ENCODE results near the gene UNKL. TPM values are rescaled to one million over a fixed set of nuclear protein-coding genes. Genes with fewer than 3 reads are reported as not detected.

UNKL gene
- total RNA-seq, 1 experiment from 2014 or later, result 112 TPM

- TF ChIP-seq CTCF (conservative IDR thresholded peaks at IDR 0.05), result no peak
- Histone ChIP-seq H3K4me3 (no peak overlapping the region), H3K9me3 (ENCODE audit: insufficient read depth, low read depth) (no peaks in the 10 kb centered on the region), H3K27ac (no peak overlapping the region), H4K20me1 (ENCODE audit: insufficient read depth) (peaks cover 19% of the 10 kb centered on the region), H3F3A (ENCODE audit: insufficient read depth, low read depth) (0 out of 2 replicates have a peak, but pooled peaks cover 7% of the 10 kb centered on the region), H3K79me2 (ENCODE audit: low read depth) (0 out of 2 replicates have a peak, but pooled peaks cover 4% of the 10 kb centered on the region), H3K4me1 (replicated peaks; ENCODE audit: insufficient read depth) (no peaks in the 10 kb centered on the region), H3K4me2 (no peak overlapping the region), H3K36me3 (ENCODE audit: low read depth) (peaks cover 13% of the 10 kb centered on the region), H2AFZ (no peak overlapping the region), H3K9me2 (ENCODE audit: insufficient read depth) (no peaks in the 10 kb centered on the region), H3K27me3 (ENCODE audit: insufficient read depth, low read depth) (no peaks in the 10 kb centered on the region)
- DNase-seq, result no peak
- BruUV-seq (replicated peaks), result no TSS peak
- intact Hi-C loops (cut with micrococcal nuclease; ENCODE audit: unreplicated experiment), result no loop called here
- ChIA-PET CTCF (no interaction called here), POLR2A (ENCODE audit: unreplicated experiment) (no interaction called here)
Measured at GRCh38 chr16:1322407-1322806, 92.1 kb downstream of the UNKL start.

- H3K27me3 ChIP-seq (ENCODE audit: insufficient read depth, low read depth), result no peaks in the 10 kb centered on the region
- peaks cover 35% of the 10 kb centered on the region for H4K20me1 ChIP-seq (ENCODE audit: insufficient read depth)
- intact Hi-C loops (cut with micrococcal nuclease; ENCODE audit: unreplicated experiment), result no loop called here
- ChIA-PET CTCF (interaction anchor here (0.6 kb wide), 1 partner anchor 171 kb away, joined by 5 read pairs; no protein-coding TSS in a partner anchor), POLR2A (ENCODE audit: unreplicated experiment) (no interaction called here)
- H2AFZ ChIP-seq, result no peak overlapping the region
- H3K36me3 ChIP-seq (ENCODE audit: low read depth), result peaks cover 26% of the 10 kb centered on the region
- no peak overlapping the region for H3K27ac ChIP-seq
- BruUV-seq (replicated peaks), result no TSS peak
- H3F3A ChIP-seq (ENCODE audit: insufficient read depth, low read depth), result 0 out of 2 replicates have a peak, but pooled peaks cover 4% of the 10 kb centered on the region
- no peaks in the 10 kb centered on the region for H3K9me3 ChIP-seq (ENCODE audit: insufficient read depth, low read depth)
- H3K79me2 ChIP-seq (ENCODE audit: low read depth), result peaks cover 13% of the 10 kb centered on the region
- H3K9me2 ChIP-seq (ENCODE audit: insufficient read depth), result no peaks in the 10 kb centered on the region
- no peak overlapping the region for H3K4me3 ChIP-seq
- TF ChIP-seq EZH2 (IDR thresholded peaks at IDR 0.05; ENCODE audit: low read depth), result no peak
- no peak for TF ChIP-seq CTCF (conservative IDR thresholded peaks at IDR 0.05)
- no peak overlapping the region for H3K4me2 ChIP-seq
- H3K4me1 ChIP-seq (replicated peaks; ENCODE audit: insufficient read depth), result no peaks in the 10 kb centered on the region
- no peak for DNase-seq
Measured at GRCh38 chr16:1320658-1321240, 93.8 kb downstream of the UNKL start.

GRCh38 chr16:1320097-1320496, 94.4 kb downstream of the UNKL start:
- Histone ChIP-seq H3K36me3 (ENCODE audit: low read depth) (peaks cover 32% of the 10 kb centered on the region), H4K20me1 (ENCODE audit: insufficient read depth) (peaks cover 42% of the 10 kb centered on the region), H3K9me3 (ENCODE audit: insufficient read depth, low read depth) (no peaks in the 10 kb centered on the region), H3K9me2 (ENCODE audit: insufficient read depth) (no peaks in the 10 kb centered on the region), H3K4me1 (replicated peaks; ENCODE audit: insufficient read depth) (no peaks in the 10 kb centered on the region), H3F3A (ENCODE audit: insufficient read depth, low read depth) (no peaks in the 10 kb centered on the region), H3K27me3 (ENCODE audit: insufficient read depth, low read depth) (no peaks in the 10 kb centered on the region), H3K4me2 (no peak overlapping the region), H2AFZ (no peak overlapping the region), H3K79me2 (ENCODE audit: low read depth) (peaks cover 20% of the 10 kb centered on the region), H3K27ac (no peak overlapping the region), H3K4me3 (no peak overlapping the region)
- no peak for TF ChIP-seq CTCF (conservative IDR thresholded peaks at IDR 0.05)
- TF ChIP-seq EZH2 (IDR thresholded peaks at IDR 0.05; ENCODE audit: low read depth), result no peak
- ChIA-PET POLR2A (ENCODE audit: unreplicated experiment) (no interaction called here), CTCF (no interaction called here)
- intact Hi-C loops (cut with micrococcal nuclease; ENCODE audit: unreplicated experiment), result no loop called here
- no peak for DNase-seq
- BruUV-seq (replicated peaks), result no TSS peak

Data from PC-9 (cell line).